B cell (primary cell): Measurements from ENCODE around the gene FNDC3A. TPM values are rescaled to one million over a fixed set of nuclear protein-coding genes. Genes with fewer than 3 reads are reported as not detected.

Source experiments
- ATAC-seq: fragments of 200-7000 bp; cut with Tn5 transposase; one replicate; pipeline ENCODE4 v1.10.0; 2021; ENCODE audit warnings: low read depth, mild to moderate bottlenecking, moderate number of reproducible peaks, moderate library complexity
- CTCF ChIA-PET: fragments of 350-600 bp; sonication (Branson Sonifier 250); formaldehyde crosslinking; loops from one replicate; lab custom pipeline; 2021; ENCODE audit warnings: antibody characterized with exemption, inconsistent platforms; lab: Charles Lee
- POLR2A ChIA-PET: fragments of 350-600 bp; sonication (Branson Sonifier 250); formaldehyde crosslinking; loops from one replicate; lab custom pipeline; 2021; ENCODE audit warnings: antibody characterized with exemption; lab: Charles Lee
- DNase-seq: peaks from one replicate; pipeline ENCODE4 v3.0.0; 2013
- H2AFZ ChIP-seq: 2 replicates; pipeline ENCODE4 v1.6.1; 2012; ENCODE audit warnings: mild to moderate bottlenecking, low read depth, low read length; ENCODE audit not compliant: insufficient read depth, poor library complexity, severe bottlenecking
- H3K27ac ChIP-seq, 2 donors: 1 replicate in 1 of 2; 2 replicates in 1 of 2; pipeline ENCODE4 v1.5.1; 2012 to 2013; ENCODE audit warnings: low read length in 2 of 2, mild to moderate bottlenecking in 2 of 2, moderate library complexity in 1 of 2
- H3K27me3 ChIP-seq, 4 experiments: fragments of 200-600 bp in 1 of 4; sonication (generic) in 1 of 4; replicated peaks in 1 of 4; 1 replicate in 2 of 4; 2 replicates in 2 of 4; pipeline versions ENCODE4 v1.6.1 to v1.7.0; 2013 to 2016; ENCODE audit warnings: low read length in 3 of 4, mild to moderate bottlenecking in 2 of 4, mixed read lengths in 1 of 4, moderate library complexity in 1 of 4; ENCODE audit not compliant: insufficient read depth in 4 of 4, control insufficient read depth in 3 of 4; ENCODE audit errors: control extremely low read depth in 1 of 4
- H3K36me3 ChIP-seq, 2 experiments: replicated peaks in 1 of 2; 1 replicate in 1 of 2; 2 replicates in 1 of 2; pipeline versions ENCODE4 v1.6.1 to v1.7.1; 2013; ENCODE audit warnings: low read length in 1 of 2; ENCODE audit not compliant: insufficient read depth in 2 of 2, control insufficient read depth in 1 of 2; ENCODE audit errors: control extremely low read depth in 1 of 2, extremely low read depth in 1 of 2
- H3K4me1 ChIP-seq, 2 donors: fragments of 200-600 bp in 1 of 2; sonication (generic) in 1 of 2; 1 replicate in 1 of 2; 2 replicates in 1 of 2; pipeline versions ENCODE4 v1.5.1 to v1.6.1; 2013 to 2017; ENCODE audit warnings: low read length in 2 of 2; ENCODE audit not compliant: control insufficient read depth in 2 of 2, insufficient read depth in 2 of 2
- H3K4me2 ChIP-seq: replicated peaks from 2 replicates; pipeline ENCODE3; 2012; ENCODE audit warnings: mild to moderate bottlenecking, low read depth, low read length; ENCODE audit not compliant: poor library complexity, severe bottlenecking
- H3K4me3 ChIP-seq, 5 experiments: fragments of 200-600 bp in 1 of 5; sonication (generic) in 1 of 5; 1 replicate in 3 of 5; 2 replicates in 2 of 5; pipeline versions ENCODE4 v1.5.1 to v1.7.0; 2011 to 2016; ENCODE audit warnings: low read length in 4 of 5, mild to moderate bottlenecking in 4 of 5, low read depth in 2 of 5, control low read depth in 1 of 5, moderate library complexity in 1 of 5; ENCODE audit not compliant: insufficient read depth in 1 of 5; ENCODE audit errors: control extremely low read depth in 1 of 5, extremely low read depth in 1 of 5
- H3K79me2 ChIP-seq: fragments of 200-600 bp; sonication (generic); one replicate; pipeline ENCODE4 v1.6.0; 2016; ENCODE audit warnings: low read length; ENCODE audit not compliant: control insufficient read depth, insufficient read depth
- H3K9ac ChIP-seq: fragments of 200-600 bp; sonication (generic); 2 replicates; pipeline ENCODE4 v1.6.1; 2017; ENCODE audit warnings: mild to moderate bottlenecking, low read length, moderate library complexity
- H3K9me3 ChIP-seq, 3 donors: one replicate each; pipeline versions ENCODE4 v1.6.1 to v1.7.1; 2013; ENCODE audit warnings: low read length in 2 of 3; ENCODE audit not compliant: control insufficient read depth in 2 of 3, insufficient read depth in 1 of 3; ENCODE audit errors: control extremely low read depth in 1 of 3
- H4K20me1 ChIP-seq: 2 replicates; pipeline ENCODE4 v1.6.0; 2012; ENCODE audit warnings: mild to moderate bottlenecking, low read length; ENCODE audit not compliant: insufficient read depth, control insufficient read depth, poor library complexity, severe bottlenecking
- H3K27ac Mint-ChIP-seq: one replicate; pipeline ENCODE4 v1.8.0; 2021; ENCODE audit warnings: mixed read lengths
- H3K27me3 Mint-ChIP-seq: one replicate; pipeline ENCODE4 v1.8.0; 2021; ENCODE audit warnings: mixed read lengths
- H3K4me1 Mint-ChIP-seq: one replicate; pipeline ENCODE4 v1.8.0; 2021; ENCODE audit warnings: mixed read lengths
- H3K4me3 Mint-ChIP-seq: one replicate; pipeline ENCODE4 v1.8.0; 2021; ENCODE audit warnings: mixed read lengths
- H3K9me3 Mint-ChIP-seq: one replicate; pipeline ENCODE4 v1.8.0; 2022; ENCODE audit warnings: mixed read lengths; ENCODE audit not compliant: insufficient read depth
- CTCF ChIP-seq: fragments of 200-600 bp; IDR thresholded peaks from one replicate; pipeline ENCODE4 v1.8.0; 2022; ENCODE audit warnings: antibody characterized with exemption, mild to moderate bottlenecking
- EZH2 ChIP-seq: IDR thresholded peaks from 2 replicates; pipeline ENCODE4 v1.6.1; 2012; ENCODE audit warnings: borderline replicate concordance, low read depth, mild to moderate bottlenecking, moderate library complexity, low read length; ENCODE audit not compliant: insufficient read depth, poor library complexity, severe bottlenecking
- WGBS: methylation state at CpG from one replicate; pipeline ENCODE4 v1.1.5; 2013; ENCODE audit warnings: missing lambda C conversion rate; ENCODE audit not compliant: insufficient coverage; 5-methylcytosine and 5-hydroxymethylcytosine counted together
- intact Hi-C: fragments of 100-400 bp; cut with micrococcal nuclease; formaldehyde crosslinking; loops from one replicate; pipeline ENCODE4 v1.10.0; 2022
- polyA plus RNA-seq: library from polyadenylated mRNA; depleted of rRNA; stranded (reverse); fragments of >200 nt; gene quantifications from 2 replicates; pipeline ENCODE4 v1.2.3, GENCODE V29; 2012
- total RNA-seq, 2 donors: library from RNA; stranded (reverse); fragments of 120-200 nt in 1 of 2; gene quantifications; 1 replicate in 1 of 2; 2 replicates in 1 of 2; pipeline versions ENCODE4 v1.2.3 to v1.2.4, GENCODE V29; 2013 to 2022

The FNDC3A gene
- total and polyA plus RNA-seq, 2 donors (not counting 1 experiment from before 2014, with no cell fraction given) = 13.5 to 37.1 TPM

- Histone ChIP-seq H4K20me1 (no peaks in the 10 kb centered on the region), H3K27ac (no peak overlapping the region), H3K9me3 (peaks cover 0 to 30% (median 0%) of the 10 kb centered on the region in 3 donors), H3K4me2 (peak overlapping the region; percentile 28), H3K9ac (no peak overlapping the region), H3K4me3 (no peak overlapping the region), H3K4me1 (peaks cover 30 to 33% of the 10 kb centered on the region in 2 donors), H3K79me2 (no peaks in the 10 kb centered on the region), H3K27me3 (peaks cover 0 to 22% (median 13%) of the 10 kb centered on the region in 4 experiments), H3K36me3 (no peaks in the 10 kb centered on the region), H2AFZ (no peak overlapping the region)
- Mint-ChIP-seq H3K27ac (no peak overlapping the region), H3K4me3 (peak overlapping the region; percentile 57), H3K27me3 (peaks cover 28% of the 10 kb centered on the region), H3K4me1 (peaks cover 42% of the 10 kb centered on the region), H3K9me3 (no peaks in the 10 kb centered on the region)
- ATAC-seq = no peak
- ChIA-PET CTCF (interaction anchor here (1.4 kb wide), 1 partner anchor 67 kb away, joined by 9 read pairs; no protein-coding TSS in a partner anchor), POLR2A (no interaction called here)
- intact Hi-C loops = no loop called here
- WGBS = 75% methylated on average over 3 of the region's 6 CpGs
- no peak for DNase-seq
- TF ChIP-seq CTCF (no peak), EZH2 (no peak)
Measured at GRCh38 chr13:49213997-49214916, 238.5 kb downstream of the FNDC3A start.
